HG03280 (cell line): Measurements from ENCODE around the gene CACNA1G.

Source experiments
- ATAC-seq: cut with Tn5 transposase; IDR thresholded peaks from one replicate; pipeline ENCODE4 v1.9.1; 2021; ENCODE audit warnings: mild to moderate bottlenecking, moderate library complexity; ENCODE audit not compliant: unreplicated experiment

The CACNA1G gene

GRCh38 chr17:50609380-50610074 is 49.0 kb downstream of the CACNA1G start:
- ATAC-seq: no peak

GRCh38 chr17:50611634-50612033 is 51.1 kb downstream of the CACNA1G start:
- no peak for ATAC-seq

- ATAC-seq: no peak
Measured at GRCh38 chr17:50612281-50612680, 51.8 kb downstream of the CACNA1G start.

- ATAC-seq: no peak
Measured at GRCh38 chr17:50613007-50613992, 52.8 kb downstream of the CACNA1G start.

GRCh38 chr17:50614471-50615051 is 54.0 kb downstream of the CACNA1G start:
- no peak for ATAC-seq

GRCh38 chr17:50615828-50616227 is 55.3 kb downstream of the CACNA1G start:
- no peak for ATAC-seq

- ATAC-seq: no peak
Measured at GRCh38 chr17:50618300-50618699, 57.8 kb downstream of the CACNA1G start.

GRCh38 chr17:50618941-50619340 is 58.4 kb downstream of the CACNA1G start:
- no peak for ATAC-seq

- ATAC-seq: no peak
Measured at GRCh38 chr17:50619489-50619888, 59.0 kb downstream of the CACNA1G start.

GRCh38 chr17:50620237-50620636 is 59.7 kb downstream of the CACNA1G start:
- ATAC-seq: no peak

- ATAC-seq: no peak
Measured at GRCh38 chr17:50620858-50621257, 60.3 kb downstream of the CACNA1G start.

GRCh38 chr17:50621574-50622031 is 61.1 kb downstream of the CACNA1G start:
- no peak for ATAC-seq

GRCh38 chr17:50624321-50624934 is 63.9 kb downstream of the CACNA1G start:
- no peak for ATAC-seq

GRCh38 chr17:50625032-50625871 is 64.7 kb downstream of the CACNA1G start:
- ATAC-seq: no peak

GRCh38 chr17:50626037-50626574 is 65.6 kb downstream of the CACNA1G start:
- ATAC-seq: no peak

GRCh38 chr17:50627036-50627781 is 66.7 kb downstream of the CACNA1G start:
- no peak for ATAC-seq

- no peak for ATAC-seq
Measured at GRCh38 chr17:50627782-50628601, 67.5 kb downstream of the CACNA1G start.

GRCh38 chr17:50629902-50630301 is 69.4 kb downstream of the CACNA1G start:
- ATAC-seq: no peak
